GM19463 (cell line): ENCODE data around the gene CITED1.

ENCODE experiments used
- ATAC-seq: cut with Tn5 transposase; IDR thresholded peaks from one replicate; pipeline ENCODE4 v1.9.1; 2021; ENCODE audit warnings: mild to moderate bottlenecking, moderate library complexity; ENCODE audit not compliant: unreplicated experiment

Gene CITED1

GRCh38 chrX:72271812-72272211 lies 33.9 kb downstream of the CITED1 start:
- no peak for ATAC-seq

- ATAC-seq, result no peak
Measured at GRCh38 chrX:72271091-72271788, 34.5 kb downstream of the CITED1 start.

GRCh38 chrX:72270316-72270866 lies 35.3 kb downstream of the CITED1 start:
- ATAC-seq, result no peak

- ATAC-seq, result no peak
Measured at GRCh38 chrX:72269671-72270251, 36.0 kb downstream of the CITED1 start.

- ATAC-seq, result no peak
Measured at GRCh38 chrX:72268597-72269365, 36.9 kb downstream of the CITED1 start.

GRCh38 chrX:72265263-72265662 lies 40.5 kb downstream of the CITED1 start:
- no peak for ATAC-seq

- ATAC-seq, result no peak
Measured at GRCh38 chrX:72262077-72262476, 43.6 kb downstream of the CITED1 start.

- ATAC-seq, result no peak
Measured at GRCh38 chrX:72260448-72260847, 45.3 kb downstream of the CITED1 start.

GRCh38 chrX:72258174-72258573 lies 47.5 kb downstream of the CITED1 start:
- ATAC-seq, result no peak

GRCh38 chrX:72255864-72256263 lies 49.9 kb downstream of the CITED1 start:
- ATAC-seq, result no peak

- ATAC-seq, result no peak
Measured at GRCh38 chrX:72255445-72255844, 50.3 kb downstream of the CITED1 start.

GRCh38 chrX:72254816-72255215 lies 50.9 kb downstream of the CITED1 start:
- ATAC-seq, result no peak

- ATAC-seq, result no peak
Measured at GRCh38 chrX:72253686-72254085, 52.0 kb downstream of the CITED1 start.
